Lower lobe of right lung (tissue), 2 donors: ENCODE measurements around the gene LSAMP. TPM values are rescaled to one million over a fixed set of nuclear protein-coding genes. Genes with fewer than 3 reads are reported as not detected.
A peak's percentile ranks its signal among the peaks of the same experiment; 100 is the strongest.

ENCODE experiments used
- ATAC-seq, 2 donors: fragments of 200-7000 bp; cut with Tn5 transposase; one replicate each; pipeline ENCODE4 v1.9.1; 2020 to 2022; ENCODE audit warnings: mild to moderate bottlenecking in 2 of 2, moderate library complexity in 2 of 2
- DNase-seq: peaks from one replicate; pipeline ENCODE4 v3.0.0-alpha.2; 2020
- H3K27ac ChIP-seq: fragments of 200-600 bp; one replicate; pipeline ENCODE4 v1.8.0; 2022
- H3K27me3 ChIP-seq: fragments of 200-600 bp; one replicate; pipeline ENCODE4 v1.8.0; 2022; ENCODE audit warnings: low read depth
- H3K36me3 ChIP-seq: fragments of 200-600 bp; one replicate; pipeline ENCODE4 v1.8.0; 2022; ENCODE audit warnings: mild to moderate bottlenecking
- H3K4me1 ChIP-seq: fragments of 200-600 bp; one replicate; pipeline ENCODE4 v1.8.0; 2022
- H3K4me3 ChIP-seq: fragments of 200-600 bp; one replicate; pipeline ENCODE4 v1.8.0; 2022; ENCODE audit warnings: mild to moderate bottlenecking
- H3K9me3 ChIP-seq: fragments of 200-600 bp; one replicate; pipeline ENCODE4 v1.8.0; 2022
- CTCF ChIP-seq: fragments of 200-600 bp; IDR thresholded peaks from one replicate; pipeline ENCODE4 v1.8.0; 2022; ENCODE audit warnings: antibody characterized with exemption, mild to moderate bottlenecking
- intact Hi-C: fragments of 100-400 bp; cut with DNase I; formaldehyde crosslinking; loops from one replicate; pipeline ENCODE4 v1.11.0; 2022
- total RNA-seq: library from RNA; stranded (reverse); fragmentation: NEBNext Ultra II Directional; extraction: Animal tissue kit (Norgen Biotek cat#: 25700); gene quantifications from one replicate; pipeline ENCODE4 v1.2.1, GENCODE V29; 2021
- donor health status: DM: no; HTN: yes; CAD: no; lungs with severe emphysema.

LSAMP gene
- total RNA-seq, 1 donor from 2014 or later, result 20.1 TPM

GRCh38 chr3:115877615-115877899, 567.7 kb downstream of the LSAMP start:
- TF ChIP-seq CTCF, result no peak
- Histone ChIP-seq H3K4me1 (no peaks in the 10 kb centered on the region), H3K9me3 (no peaks in the 10 kb centered on the region), H3K4me3 (peak overlapping the region; percentile 7), H3K27me3 (no peaks in the 10 kb centered on the region), H3K36me3 (no peaks in the 10 kb centered on the region), H3K27ac (no peak overlapping the region)
- DNase-seq, result no peak
- intact Hi-C loops, result no loop called here
- ATAC-seq, result no peak

- no peaks in the 10 kb centered on the region for H3K9me3 ChIP-seq
- DNase-seq, result no peak
- intact Hi-C loops, result no loop called here
- H3K27me3 ChIP-seq, result no peaks in the 10 kb centered on the region
- ATAC-seq, result no peak
- TF ChIP-seq CTCF, result no peak
- no peaks in the 10 kb centered on the region for H3K36me3 ChIP-seq
- H3K4me1 ChIP-seq, result no peaks in the 10 kb centered on the region
- peak overlapping the region; percentile 7 for H3K4me3 ChIP-seq
- H3K27ac ChIP-seq, result no peak overlapping the region
Observed at GRCh38 chr3:115876876-115877614, 568.2 kb downstream of the LSAMP start.

- TF ChIP-seq CTCF, result no peak
- Histone ChIP-seq H3K4me3 (no peak overlapping the region), H3K4me1 (no peaks in the 10 kb centered on the region), H3K9me3 (no peaks in the 10 kb centered on the region), H3K36me3 (no peaks in the 10 kb centered on the region), H3K27me3 (no peaks in the 10 kb centered on the region), H3K27ac (no peak overlapping the region)
- intact Hi-C loops, result no loop called here
- DNase-seq (no peak), ATAC-seq (no peak)
Observed at GRCh38 chr3:115875460-115875859, 569.8 kb downstream of the LSAMP start.

- Histone ChIP-seq H3K27ac (no peak overlapping the region), H3K4me1 (no peaks in the 10 kb centered on the region), H3K27me3 (no peaks in the 10 kb centered on the region), H3K9me3 (no peaks in the 10 kb centered on the region), H3K4me3 (no peak overlapping the region), H3K36me3 (no peaks in the 10 kb centered on the region)
- DNase-seq (no peak), ATAC-seq (no peak)
- no peak for TF ChIP-seq CTCF
- intact Hi-C loops, result no loop called here
Observed at GRCh38 chr3:115871735-115872134, 573.6 kb downstream of the LSAMP start.

- Histone ChIP-seq H3K4me3 (no peak overlapping the region), H3K36me3 (no peaks in the 10 kb centered on the region), H3K4me1 (no peaks in the 10 kb centered on the region), H3K9me3 (no peaks in the 10 kb centered on the region), H3K27ac (no peak overlapping the region), H3K27me3 (no peaks in the 10 kb centered on the region)
- intact Hi-C loops, result no loop called here
- ATAC-seq (no peak), DNase-seq (no peak)
- TF ChIP-seq CTCF, result no peak
Observed at GRCh38 chr3:115864911-115865310, 580.4 kb downstream of the LSAMP start.
